ENCODE measurements around the gene BRWD1.
"Not testable (repeated sequence)": the region's sequence is repeated elsewhere in the genome, so short reads cannot be mapped to it uniquely, and the experiment has no call there.

Gene BRWD1

GRCh38 chr21:39150877-39151276 is 162.6 kb downstream of the BRWD1 start:
- Histone ChIP-seq H3K36me3 (ENCODE audit: control insufficient read depth, insufficient read depth, low read length) (no peaks in the 10 kb centered on the region), H3K4me3 (ENCODE audit: low read length) (no peak overlapping the region), H3K27me3 (ENCODE audit: control insufficient read depth, insufficient read depth, low read length) (no peaks in the 10 kb centered on the region), H3K9ac (ENCODE audit: low read length) (no peak overlapping the region), H3K4me1 (ENCODE audit: control insufficient read depth, insufficient read depth, low read length) (no peaks in the 10 kb centered on the region), H3K9me3 (ENCODE audit: control insufficient read depth, low read length) (no peaks in the 10 kb centered on the region)

GRCh38 chr21:39150316-39150715 is 163.1 kb downstream of the BRWD1 start:
- no peaks in the 10 kb centered on the region for H3K36me3 ChIP-seq (ENCODE audit: control insufficient read depth, insufficient read depth, low read length)
- H3K4me3 ChIP-seq (ENCODE audit: low read length) = no peak overlapping the region
- H3K27me3 ChIP-seq (ENCODE audit: control insufficient read depth, insufficient read depth, low read length) = no peaks in the 10 kb centered on the region
- no peaks in the 10 kb centered on the region for H3K9me3 ChIP-seq (ENCODE audit: control insufficient read depth, low read length)
- H3K9ac ChIP-seq (ENCODE audit: low read length) = no peak overlapping the region
- no peaks in the 10 kb centered on the region for H3K4me1 ChIP-seq (ENCODE audit: control insufficient read depth, insufficient read depth, low read length)

- Histone ChIP-seq H3K4me3 (ENCODE audit: low read length) (no peak overlapping the region), H3K9ac (ENCODE audit: low read length) (no peak overlapping the region), H3K4me1 (ENCODE audit: control insufficient read depth, insufficient read depth, low read length) (no peaks in the 10 kb centered on the region), H3K36me3 (ENCODE audit: control insufficient read depth, insufficient read depth, low read length) (no peaks in the 10 kb centered on the region), H3K9me3 (ENCODE audit: control insufficient read depth, low read length) (no peaks in the 10 kb centered on the region), H3K27me3 (ENCODE audit: control insufficient read depth, insufficient read depth, low read length) (no peaks in the 10 kb centered on the region)
These were observed 163.6 kb downstream of the BRWD1 start for GRCh38 chr21:39149882-39150281.

DNA sequence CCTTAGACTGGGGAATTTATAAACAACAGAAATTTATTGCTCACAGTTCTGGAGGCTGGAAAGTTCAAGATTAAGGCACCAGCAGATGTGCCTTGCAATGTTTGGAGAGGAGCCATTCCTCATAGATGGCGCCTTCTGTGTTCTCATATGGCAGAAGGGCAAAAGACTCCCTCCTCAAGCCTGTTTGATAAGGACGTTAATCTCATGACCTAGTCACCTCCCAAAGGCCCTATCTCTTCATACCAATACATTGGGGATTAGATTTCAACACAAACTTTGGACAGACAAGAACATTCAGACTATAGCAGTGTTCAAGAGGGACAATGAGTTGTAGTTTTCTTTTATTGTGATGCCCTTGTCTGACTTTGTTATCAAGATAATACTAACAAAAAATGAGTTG is 164.5 kb downstream of the BRWD1 start:
- Histone ChIP-seq H3K27me3 (ENCODE audit: control insufficient read depth, insufficient read depth, low read length) (no peaks in the 10 kb centered on the region), H3K4me3 (ENCODE audit: low read length) (no peak overlapping the region), H3K9ac (ENCODE audit: low read length) (no peak overlapping the region)

DNA sequence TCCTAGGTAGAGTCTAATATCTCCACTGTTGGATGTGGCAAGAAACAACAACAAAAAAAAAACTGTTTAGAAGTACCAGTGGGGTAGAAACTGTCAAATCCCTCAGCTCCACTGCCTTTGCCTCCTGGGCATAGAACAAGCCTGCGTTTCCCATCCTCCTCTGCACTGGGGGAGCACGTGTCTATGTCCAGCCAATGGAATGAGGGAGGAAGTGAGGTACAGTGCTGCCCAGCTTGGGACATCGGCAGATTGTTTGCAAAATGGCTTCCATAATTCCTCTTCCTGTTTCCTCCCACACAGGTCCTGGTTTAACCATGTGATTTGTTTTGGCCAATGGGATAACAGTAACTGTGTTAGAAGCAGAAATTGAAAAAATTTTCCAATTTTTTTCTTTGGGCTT is 169.2 kb downstream of the BRWD1 start:
- H3K9ac ChIP-seq (ENCODE audit: low read length) = no peak overlapping the region

More for the DNA sequence above, 164.5 kb downstream of the BRWD1 start:
- Histone ChIP-seq H3K9me3 (ENCODE audit: control insufficient read depth, low read length) (no peaks in the 10 kb centered on the region), H3K4me1 (ENCODE audit: control insufficient read depth, insufficient read depth, low read length) (no peaks in the 10 kb centered on the region), H3K36me3 (ENCODE audit: control insufficient read depth, insufficient read depth, low read length) (no peaks in the 10 kb centered on the region)

GRCh38 chr21:39142972-39143371 is 170.5 kb downstream of the BRWD1 start:
- Histone ChIP-seq H3K9me3 (ENCODE audit: control insufficient read depth, low read length) (no peaks in the 10 kb centered on the region), H3K4me1 (ENCODE audit: control insufficient read depth, insufficient read depth, low read length) (peaks cover 6% of the 10 kb centered on the region), H3K36me3 (ENCODE audit: control insufficient read depth, insufficient read depth, low read length) (no peaks in the 10 kb centered on the region), H3K9ac (ENCODE audit: low read length) (no peak overlapping the region), H3K27me3 (ENCODE audit: control insufficient read depth, insufficient read depth, low read length) (no peaks in the 10 kb centered on the region), H3K4me3 (ENCODE audit: low read length) (no peak overlapping the region)

More for the DNA sequence above, 169.2 kb downstream of the BRWD1 start:
- Histone ChIP-seq H3K27me3 (ENCODE audit: control insufficient read depth, insufficient read depth, low read length) (no peaks in the 10 kb centered on the region), H3K4me3 (ENCODE audit: low read length) (no peak overlapping the region), H3K4me1 (ENCODE audit: control insufficient read depth, insufficient read depth, low read length) (peaks cover 6% of the 10 kb centered on the region), H3K36me3 (ENCODE audit: control insufficient read depth, insufficient read depth, low read length) (no peaks in the 10 kb centered on the region), H3K9me3 (ENCODE audit: control insufficient read depth, low read length) (no peaks in the 10 kb centered on the region)

GRCh38 chr21:39141502-39141901 is 171.9 kb downstream of the BRWD1 start:
- no peaks in the 10 kb centered on the region for H3K9me3 ChIP-seq (ENCODE audit: control insufficient read depth, low read length)
- H3K9ac ChIP-seq (ENCODE audit: low read length) = no peak overlapping the region
- no peaks in the 10 kb centered on the region for H3K36me3 ChIP-seq (ENCODE audit: control insufficient read depth, insufficient read depth, low read length)
- H3K4me3 ChIP-seq (ENCODE audit: low read length) = no peak overlapping the region
- no peaks in the 10 kb centered on the region for H3K27me3 ChIP-seq (ENCODE audit: control insufficient read depth, insufficient read depth, low read length)
- peaks cover 6% of the 10 kb centered on the region for H3K4me1 ChIP-seq (ENCODE audit: control insufficient read depth, insufficient read depth, low read length)

DNA sequence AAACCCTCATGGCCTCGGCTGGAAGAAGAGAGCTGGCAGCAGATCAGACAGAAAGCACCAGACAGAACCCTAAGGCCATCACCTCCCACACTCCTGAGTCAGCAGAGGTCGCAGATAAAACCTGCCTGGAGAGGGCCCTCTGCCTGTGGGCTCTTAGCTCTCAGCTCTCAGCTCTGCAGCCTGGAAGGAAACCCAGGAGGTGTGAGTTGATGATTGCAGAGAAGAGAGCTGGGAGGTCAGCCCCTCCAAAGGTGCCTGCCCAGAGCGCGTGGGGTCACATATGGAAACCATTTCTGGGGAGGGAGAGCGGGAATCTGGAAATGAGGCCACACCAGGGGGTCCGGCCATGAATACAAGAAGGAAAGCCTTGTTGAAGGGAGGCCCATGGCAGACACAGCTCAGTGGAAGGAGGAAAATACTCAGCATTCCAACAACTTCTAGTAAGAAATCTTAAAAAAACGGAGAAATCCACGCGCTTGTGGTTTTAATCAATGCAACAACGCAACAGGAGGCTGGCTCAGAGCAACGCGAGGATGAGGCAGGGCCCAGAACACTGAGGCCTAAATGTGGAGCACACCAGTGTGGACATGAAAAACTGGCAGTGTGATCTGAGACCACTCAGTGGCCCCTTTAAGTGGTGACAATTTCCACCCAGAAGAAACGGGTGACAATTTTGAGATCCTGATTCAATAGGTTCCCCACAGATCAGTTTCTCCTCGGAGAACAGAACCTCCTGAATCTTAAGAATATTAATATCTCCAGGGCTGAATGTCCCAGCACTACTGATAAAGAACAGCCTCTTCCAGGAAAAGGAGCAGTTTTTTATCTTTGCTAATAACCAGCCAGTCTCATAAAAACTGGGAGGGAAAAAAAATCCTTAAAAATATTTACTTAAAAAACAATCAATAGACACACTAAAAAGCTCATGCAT is 175.9 kb downstream of the BRWD1 start:
- Histone ChIP-seq H3K9me3 (ENCODE audit: control insufficient read depth, low read length) (no peaks in the 10 kb centered on the region), H3K9ac (ENCODE audit: low read length) (no peak overlapping the region), H3K36me3 (ENCODE audit: control insufficient read depth, insufficient read depth, low read length) (no peaks in the 10 kb centered on the region), H3K4me3 (ENCODE audit: low read length) (no peak overlapping the region), H3K27me3 (ENCODE audit: control insufficient read depth, insufficient read depth, low read length) (no peaks in the 10 kb centered on the region), H3K4me1 (ENCODE audit: control insufficient read depth, insufficient read depth, low read length) (peaks cover 6% of the 10 kb centered on the region)

- Histone ChIP-seq H3K9me3 (ENCODE audit: control insufficient read depth, low read length) (no peaks in the 10 kb centered on the region), H3K4me1 (ENCODE audit: control insufficient read depth, insufficient read depth, low read length) (peaks cover 6% of the 10 kb centered on the region), H3K4me3 (ENCODE audit: low read length) (no peak overlapping the region), H3K27me3 (ENCODE audit: control insufficient read depth, insufficient read depth, low read length) (no peaks in the 10 kb centered on the region), H3K36me3 (ENCODE audit: control insufficient read depth, insufficient read depth, low read length) (no peaks in the 10 kb centered on the region), H3K9ac (ENCODE audit: low read length) (no peak overlapping the region)
These were observed 176.7 kb downstream of the BRWD1 start for GRCh38 chr21:39136711-39137110.

- not testable (repeated sequence) for H3K4me1 ChIP-seq (ENCODE audit: control insufficient read depth, insufficient read depth, low read length); H3K9me3 ChIP-seq (ENCODE audit: control insufficient read depth, low read length); H3K4me3 ChIP-seq (ENCODE audit: low read length); H3K9ac ChIP-seq (ENCODE audit: low read length); H3K36me3 ChIP-seq (ENCODE audit: control insufficient read depth, insufficient read depth, low read length); H3K27me3 ChIP-seq (ENCODE audit: control insufficient read depth, insufficient read depth, low read length)
These were observed 177.3 kb downstream of the BRWD1 start for GRCh38 chr21:39136138-39136537.

GRCh38 chr21:39134288-39134810 is 179.1 kb downstream of the BRWD1 start:
- Histone ChIP-seq H3K36me3 (ENCODE audit: control insufficient read depth, insufficient read depth, low read length) (no peaks in the 10 kb centered on the region), H3K9ac (ENCODE audit: low read length) (no peak overlapping the region), H3K9me3 (ENCODE audit: control insufficient read depth, low read length) (no peaks in the 10 kb centered on the region), H3K27me3 (ENCODE audit: control insufficient read depth, insufficient read depth, low read length) (no peaks in the 10 kb centered on the region), H3K4me1 (ENCODE audit: control insufficient read depth, insufficient read depth, low read length) (no peaks in the 10 kb centered on the region), H3K4me3 (ENCODE audit: low read length) (no peak overlapping the region)

All from mucosa of stomach (tissue), 1 donor.